WI38 (cell line): Measurements from ENCODE around the gene SKP2.
"Not testable (repeated sequence)": the region's sequence is repeated elsewhere in the genome, so short reads cannot be mapped to it uniquely, and the experiment has no call there.

Source experiments
- H3K4me3 ChIP-seq: 2 replicates; pipeline ENCODE4 v1.5.1; 2011; ENCODE audit warnings: low read depth, mild to moderate bottlenecking, control low read depth, low read length
- TF ChIP-seq, protein P1 (sequence below): IDR thresholded peaks from 2 replicates; pipeline ENCODE4 v1.5.1; 2012; ENCODE audit warnings: low read depth, mild to moderate bottlenecking, control low read depth, low read length

The SKP2 gene

DNA sequence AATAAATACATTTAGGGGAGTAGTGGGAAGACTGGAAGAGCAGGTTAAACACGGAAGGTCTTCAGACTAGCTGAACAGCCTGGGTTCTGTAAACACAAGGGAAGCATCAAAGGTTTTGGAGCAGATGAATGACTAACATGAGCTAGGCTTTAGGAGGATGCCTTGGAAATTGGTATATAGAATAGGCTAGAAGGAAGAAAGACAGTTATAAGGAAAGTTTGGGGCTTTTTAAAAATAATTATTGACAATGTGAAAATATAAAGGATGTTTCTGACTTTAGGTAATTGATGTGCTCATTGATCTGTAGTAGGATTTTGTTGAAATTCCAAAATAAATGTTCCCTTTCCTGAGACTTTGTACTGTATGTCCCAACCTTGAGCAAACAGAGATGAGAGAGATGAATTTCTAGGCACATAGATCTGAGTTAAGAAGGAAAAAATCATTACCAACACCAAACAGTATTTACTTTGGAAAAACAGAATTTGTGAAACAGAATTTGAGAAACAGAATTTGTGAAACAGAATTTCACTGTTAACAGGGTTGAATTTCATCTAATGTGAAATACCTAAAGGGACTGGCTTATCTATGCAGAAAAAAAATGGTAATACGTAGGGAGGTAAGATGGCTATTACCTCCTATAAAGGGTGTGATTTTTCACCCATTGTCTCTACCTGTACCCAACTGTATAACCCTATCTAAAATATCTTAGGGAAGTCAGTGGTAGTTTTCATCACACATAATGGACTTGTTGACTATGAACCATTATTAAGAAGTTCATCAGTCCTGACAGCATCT lies 28.8 kb downstream of the SKP2 start:
- TF ChIP-seq, protein P1, sequence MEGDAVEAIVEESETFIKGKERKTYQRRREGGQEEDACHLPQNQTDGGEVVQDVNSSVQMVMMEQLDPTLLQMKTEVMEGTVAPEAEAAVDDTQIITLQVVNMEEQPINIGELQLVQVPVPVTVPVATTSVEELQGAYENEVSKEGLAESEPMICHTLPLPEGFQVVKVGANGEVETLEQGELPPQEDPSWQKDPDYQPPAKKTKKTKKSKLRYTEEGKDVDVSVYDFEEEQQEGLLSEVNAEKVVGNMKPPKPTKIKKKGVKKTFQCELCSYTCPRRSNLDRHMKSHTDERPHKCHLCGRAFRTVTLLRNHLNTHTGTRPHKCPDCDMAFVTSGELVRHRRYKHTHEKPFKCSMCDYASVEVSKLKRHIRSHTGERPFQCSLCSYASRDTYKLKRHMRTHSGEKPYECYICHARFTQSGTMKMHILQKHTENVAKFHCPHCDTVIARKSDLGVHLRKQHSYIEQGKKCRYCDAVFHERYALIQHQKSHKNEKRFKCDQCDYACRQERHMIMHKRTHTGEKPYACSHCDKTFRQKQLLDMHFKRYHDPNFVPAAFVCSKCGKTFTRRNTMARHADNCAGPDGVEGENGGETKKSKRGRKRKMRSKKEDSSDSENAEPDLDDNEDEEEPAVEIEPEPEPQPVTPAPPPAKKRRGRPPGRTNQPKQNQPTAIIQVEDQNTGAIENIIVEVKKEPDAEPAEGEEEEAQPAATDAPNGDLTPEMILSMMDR, result no peak
- H3K4me3 ChIP-seq, result no peak overlapping the region

- H3K4me3 ChIP-seq, result no peak overlapping the region
- TF ChIP-seq, protein P1, result no peak
Measured at GRCh38 chr5:36181774-36182173, 29.9 kb downstream of the SKP2 start.

DNA sequence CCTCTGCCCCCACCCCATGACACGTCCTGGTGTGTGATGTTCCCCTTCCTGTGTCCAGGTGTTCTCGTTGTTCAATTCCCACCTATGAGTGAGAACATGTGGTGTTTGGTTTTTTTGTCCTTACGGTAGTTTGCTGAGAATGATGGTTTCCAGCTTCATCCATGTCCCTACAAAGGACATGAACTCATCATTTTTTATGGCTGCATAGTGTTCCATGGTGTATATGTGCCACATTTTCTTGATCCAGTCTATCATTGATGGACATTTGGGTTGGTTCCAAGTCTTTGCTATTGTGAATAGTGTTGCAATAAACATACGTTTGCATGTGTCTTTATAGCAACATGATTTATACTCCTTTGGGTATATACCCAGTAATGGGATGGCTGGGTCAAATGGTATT lies 32.5 kb downstream of the SKP2 start:
- H3K4me3 ChIP-seq, result not testable (repeated sequence)

GRCh38 chr5:36193746-36194145 lies 41.8 kb downstream of the SKP2 start:
- TF ChIP-seq, protein P1, result no peak

DNA sequence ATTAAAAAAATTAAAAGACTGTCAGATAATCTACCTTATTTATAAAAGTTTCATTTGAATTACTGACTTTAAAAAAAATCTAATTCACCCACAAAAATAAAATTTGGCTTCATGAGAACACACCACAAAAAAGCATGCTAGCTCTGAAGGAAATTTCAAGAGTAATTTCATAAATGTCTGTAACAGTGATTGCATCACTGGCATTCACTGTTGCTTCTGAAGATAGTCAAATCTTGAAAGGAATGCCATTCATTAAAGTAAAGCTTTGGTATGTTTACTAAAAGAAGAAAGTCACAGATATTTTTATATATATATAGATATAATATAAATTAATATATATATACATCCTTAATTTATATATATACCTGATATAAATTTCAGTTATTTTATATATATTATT lies 46.4 kb downstream of the SKP2 start:
- TF ChIP-seq, protein P1, result no peak

More at GRCh38 chr5:36193746-36194145, 41.8 kb downstream of the SKP2 start:
- H3K4me3 ChIP-seq, result no peak overlapping the region

DNA sequence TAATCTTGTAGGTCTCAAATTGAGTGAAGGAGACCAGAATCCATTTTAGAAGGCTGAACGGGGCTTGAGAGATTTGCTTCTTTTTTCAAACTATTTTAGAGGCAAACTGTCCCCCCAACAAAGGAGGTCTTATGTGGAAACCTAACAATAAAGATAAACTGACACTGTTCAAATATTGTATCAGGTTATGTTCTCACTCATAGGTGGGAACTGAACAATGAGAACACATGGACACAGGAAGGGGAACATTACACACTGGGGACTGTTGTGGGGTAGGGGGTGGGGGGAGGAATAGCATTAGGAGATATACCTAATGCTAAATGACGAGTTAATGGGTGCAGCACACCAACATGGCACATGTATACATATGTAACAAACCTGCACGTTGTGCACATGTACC lies 46.9 kb downstream of the SKP2 start:
- H3K4me3 ChIP-seq, result not testable (repeated sequence)

More for the DNA sequence above, 46.4 kb downstream of the SKP2 start:
- H3K4me3 ChIP-seq, result no peak overlapping the region

DNA sequence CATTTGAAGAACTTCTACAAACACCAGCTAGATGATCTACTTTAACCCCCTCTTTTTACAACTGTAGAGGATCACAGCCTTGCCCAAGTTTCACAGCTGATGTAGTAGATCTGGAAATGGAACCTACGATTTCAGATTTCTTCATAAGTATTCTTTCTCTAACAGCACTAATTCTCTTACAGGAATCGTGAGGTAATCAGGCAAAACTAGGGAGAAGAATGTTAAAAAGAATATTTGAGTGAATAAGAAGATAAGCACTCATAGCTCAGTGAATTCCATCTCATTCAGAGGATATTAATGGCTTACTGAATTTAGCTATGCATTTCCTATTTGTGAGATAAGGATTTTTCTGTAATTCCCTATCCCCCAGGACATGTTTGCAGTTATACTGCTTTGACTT lies 47.7 kb downstream of the SKP2 start:
- H3K4me3 ChIP-seq, result no peak overlapping the region
- TF ChIP-seq, protein P1, result no peak

GRCh38 chr5:36200513-36200912 lies 48.6 kb downstream of the SKP2 start:
- no peak overlapping the region for H3K4me3 ChIP-seq
- TF ChIP-seq, protein P1, result no peak
